Subcutaneous abdominal adipose tissue (tissue), 5 donors: ENCODE measurements around the gene ACKR3.

ENCODE experiments used
- H3K27ac ChIP-seq: one replicate; pipeline ENCODE4 v1.7.0; 2013; ENCODE audit warnings: low read depth, mild to moderate bottlenecking, inconsistent platforms, low read length, moderate library complexity
- H3K27me3 ChIP-seq, 5 donors: one replicate each; pipeline ENCODE4 v1.7.0; 2013; ENCODE audit warnings: low read length in 5 of 5, inconsistent platforms in 1 of 5; ENCODE audit not compliant: control insufficient read depth in 5 of 5, insufficient read depth in 4 of 5
- H3K36me3 ChIP-seq, 5 donors: one replicate each; pipeline ENCODE4 v1.7.0; 2013; ENCODE audit warnings: low read length in 5 of 5; ENCODE audit not compliant: control insufficient read depth in 5 of 5, insufficient read depth in 5 of 5
- H3K4me1 ChIP-seq, 5 donors: one replicate each; pipeline ENCODE4 v1.7.0; 2013; ENCODE audit warnings: low read length in 5 of 5, mild to moderate bottlenecking in 3 of 5, moderate library complexity in 1 of 5; ENCODE audit not compliant: control insufficient read depth in 5 of 5, insufficient read depth in 5 of 5
- H3K4me3 ChIP-seq, 5 donors: one replicate each; pipeline ENCODE4 v1.7.0; 2013; ENCODE audit warnings: low read length in 5 of 5, low read depth in 1 of 5
- H3K9ac ChIP-seq, 5 donors: one replicate each; pipeline ENCODE4 v1.7.0; 2013; ENCODE audit warnings: low read length in 5 of 5, mild to moderate bottlenecking in 4 of 5, moderate library complexity in 3 of 5
- H3K9me3 ChIP-seq, 5 donors: one replicate each; pipeline ENCODE4 v1.7.0; 2013; ENCODE audit warnings: low read length in 5 of 5; ENCODE audit not compliant: control insufficient read depth in 5 of 5
- donor health status: healthy.
- donor health status: healthy.
- donor health status: healthy.
- donor health status: healthy.
- donor health status: healthy.

ACKR3 gene

GRCh38 chr2:236566596-236566995 lies 3.0 kb upstream of the ACKR3 start:
- Histone ChIP-seq H3K4me3 (no peak overlapping the region), H3K4me1 (peaks cover 0 to 47% (median 35%) of the 10 kb centered on the region in 5 donors), H3K27ac (peak overlapping the region; percentile 96), H3K9me3 (no peaks in the 10 kb centered on the region), H3K27me3 (no peaks in the 10 kb centered on the region), H3K36me3 (no peaks in the 10 kb centered on the region), H3K9ac (no peak overlapping the region)

DNA sequence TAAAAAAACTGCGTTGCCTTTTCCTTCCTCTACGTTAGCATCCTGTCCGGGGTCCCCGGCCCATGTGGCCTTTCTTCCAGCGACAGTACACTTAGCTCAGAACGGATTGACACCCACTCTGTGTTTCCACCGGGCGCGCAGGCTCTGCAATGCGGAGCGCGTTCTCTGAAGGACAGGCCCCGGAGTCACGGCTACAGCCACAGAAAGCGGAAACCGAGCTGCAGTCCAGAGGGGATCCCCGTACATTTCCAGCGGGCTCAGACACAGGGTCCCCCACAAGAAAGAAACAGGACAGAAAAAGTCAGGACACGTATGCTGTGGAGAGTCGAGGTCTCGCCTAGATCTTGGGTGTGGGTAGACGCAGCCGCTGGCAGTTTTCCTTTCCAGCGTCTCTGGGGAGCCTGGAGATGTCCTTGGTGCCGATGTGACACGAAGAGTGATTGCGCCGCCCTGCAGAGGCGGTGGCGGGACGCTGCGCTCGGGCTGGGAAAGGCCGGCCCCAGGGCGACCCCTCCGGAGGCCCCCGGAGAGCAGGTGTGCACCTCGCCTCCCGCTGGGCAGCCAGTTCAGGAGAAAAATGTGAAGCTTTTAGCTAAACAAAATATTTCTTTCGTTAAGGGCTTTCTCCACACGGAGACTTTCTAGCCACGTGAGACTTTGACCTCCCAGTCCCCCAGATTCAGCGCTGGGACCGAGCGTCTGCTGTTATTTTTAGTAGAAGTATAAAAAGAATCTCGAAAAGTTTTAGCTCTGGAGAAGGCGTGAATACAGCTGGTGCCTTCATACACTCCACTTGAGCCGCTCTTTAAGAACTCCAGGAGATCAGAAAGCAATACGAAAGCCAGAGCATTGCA lies 1.3 kb upstream of the ACKR3 start:
- Histone ChIP-seq H3K9me3 (no peaks in the 10 kb centered on the region), H3K36me3 (peaks cover 0 to 7% (median 0%) of the 10 kb centered on the region in 5 donors), H3K27me3 (no peaks in the 10 kb centered on the region), H3K4me3 (peak overlapping the region; percentile 47 to 94 (median 68)), H3K4me1 (peaks cover 0 to 62% (median 52%) of the 10 kb centered on the region in 5 donors), H3K27ac (peak overlapping the region; percentile 96), H3K9ac (peak overlapping the region; percentile 65 to 81 (median 72))

- peak overlapping the region; percentile 65 to 81 (median 72) for H3K9ac ChIP-seq
- peaks cover 0 to 11% (median 2%) of the 10 kb centered on the region in 5 donors for H3K36me3 ChIP-seq
- H3K27ac ChIP-seq = peak overlapping the region; percentile 96
- H3K9me3 ChIP-seq = no peaks in the 10 kb centered on the region
- no peaks in the 10 kb centered on the region for H3K27me3 ChIP-seq
- H3K4me3 ChIP-seq = peak overlapping the region; percentile 47 to 94 (median 76)
- H3K4me1 ChIP-seq = peaks cover 0 to 69% (median 58%) of the 10 kb centered on the region in 5 donors
Observed at GRCh38 chr2:236568922-236569572, 578 bp upstream of the ACKR3 start.

- Histone ChIP-seq H3K9me3 (no peaks in the 10 kb centered on the region), H3K27me3 (no peaks in the 10 kb centered on the region), H3K9ac (peak overlapping the region; percentile 2 to 79 (median 63)), H3K4me3 (peak overlapping the region; percentile 47 to 94 (median 76)), H3K27ac (peak overlapping the region; percentile 96), H3K36me3 (peaks cover 0 to 15% (median 2%) of the 10 kb centered on the region in 5 donors), H3K4me1 (peaks cover 0 to 82% (median 67%) of the 10 kb centered on the region in 5 donors)
Observed at GRCh38 chr2:236570081-236570868, 650 bp downstream of the ACKR3 start.

- H3K27ac ChIP-seq = peak overlapping the region; percentile 96
- H3K9me3 ChIP-seq = no peaks in the 10 kb centered on the region
- H3K27me3 ChIP-seq = no peaks in the 10 kb centered on the region
- H3K4me1 ChIP-seq = peaks cover 3 to 90% (median 75%) of the 10 kb centered on the region in 5 donors
- H3K4me3 ChIP-seq = peak overlapping the region; percentile 47 to 94 (median 76)
- H3K36me3 ChIP-seq = peaks cover 0 to 15% (median 2%) of the 10 kb centered on the region in 5 donors
- H3K9ac ChIP-seq = peak overlapping the region; percentile 2 to 79 (median 63)
Observed at GRCh38 chr2:236571145-236571544, 1.5 kb downstream of the ACKR3 start.

- peaks cover 3 to 92% (median 82%) of the 10 kb centered on the region in 5 donors for H3K4me1 ChIP-seq
- peak overlapping the region; percentile 47 to 94 (median 76) for H3K4me3 ChIP-seq
- peak overlapping the region; percentile 40 to 79 (median 65) for H3K9ac ChIP-seq
- H3K27ac ChIP-seq = peak overlapping the region; percentile 96
- H3K36me3 ChIP-seq = peaks cover 0 to 16% (median 2%) of the 10 kb centered on the region in 5 donors
- no peaks in the 10 kb centered on the region for H3K27me3 ChIP-seq
- no peaks in the 10 kb centered on the region for H3K9me3 ChIP-seq
Observed at GRCh38 chr2:236572482-236572881, 2.9 kb downstream of the ACKR3 start.

DNA sequence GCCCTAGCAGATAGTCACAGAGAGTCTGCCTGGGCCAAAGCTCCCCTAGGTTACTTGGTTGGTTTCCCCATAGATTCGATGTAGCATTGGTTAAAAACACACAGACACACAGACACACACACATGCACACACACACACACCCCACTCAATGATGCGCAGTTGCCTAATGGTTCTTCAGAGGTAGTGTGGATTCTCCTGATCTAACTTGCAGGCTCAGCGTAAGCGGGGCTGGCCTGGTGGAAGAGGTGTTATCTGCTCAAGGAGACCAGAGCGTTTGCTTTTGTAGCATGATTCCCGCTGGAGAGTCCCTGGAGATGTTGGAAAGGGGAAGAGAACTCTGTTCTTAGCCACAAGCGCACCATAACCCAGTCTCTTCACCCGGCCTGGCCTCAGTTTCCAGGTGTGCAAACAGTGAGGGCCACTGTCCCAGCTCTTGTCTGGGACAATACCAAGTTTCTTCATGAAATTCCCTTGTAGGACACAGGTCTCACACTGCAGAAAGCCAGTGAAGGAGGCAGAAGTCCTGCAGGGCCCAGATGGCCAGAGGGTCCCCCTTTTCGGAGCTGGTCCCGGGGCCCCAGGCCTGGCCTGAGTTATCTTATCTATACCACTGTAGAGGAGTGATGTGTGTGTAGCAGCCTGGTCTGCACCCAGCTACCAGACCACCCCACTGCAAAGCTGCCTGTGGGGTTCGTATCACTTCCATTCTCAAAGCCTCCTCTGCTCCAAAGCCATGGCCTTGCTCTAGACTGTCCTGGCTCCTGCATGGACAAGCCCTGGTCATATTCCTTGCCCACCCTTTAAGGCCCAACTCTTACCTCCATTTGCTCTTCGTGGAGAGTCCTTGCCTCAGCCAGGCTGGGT lies 3.7 kb downstream of the ACKR3 start:
- H3K4me3 ChIP-seq = peak overlapping the region; percentile 47 to 94 (median 76)
- peak overlapping the region in 4 of 5 donors; percentile 4 to 79 (median 44) for H3K9ac ChIP-seq
- H3K9me3 ChIP-seq = no peaks in the 10 kb centered on the region
- peak overlapping the region; percentile 96 for H3K27ac ChIP-seq
- peaks cover 7 to 95% (median 84%) of the 10 kb centered on the region in 5 donors for H3K4me1 ChIP-seq
- H3K36me3 ChIP-seq = peaks cover 0 to 17% (median 2%) of the 10 kb centered on the region in 5 donors
- H3K27me3 ChIP-seq = no peaks in the 10 kb centered on the region

DNA sequence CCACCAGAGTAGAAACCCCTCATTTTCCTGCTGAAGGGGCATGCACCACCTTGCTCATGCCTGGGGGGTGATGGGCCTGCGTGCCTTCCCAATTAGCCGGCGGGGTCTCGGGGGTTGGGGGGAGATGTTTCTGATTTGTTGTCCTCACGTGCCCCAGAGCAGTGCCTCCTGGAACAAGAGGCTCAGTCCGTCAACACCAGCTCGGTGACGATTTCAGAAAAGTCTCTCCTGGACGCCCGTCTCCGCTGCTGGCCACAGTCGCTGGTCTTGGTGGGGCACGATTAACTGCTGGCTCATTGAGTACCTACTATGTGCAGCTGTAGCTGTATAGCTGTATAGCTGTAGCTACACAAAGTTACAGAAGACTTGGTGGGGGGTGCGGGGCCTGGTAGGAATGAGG lies 4.4 kb downstream of the ACKR3 start:
- H3K4me1 ChIP-seq = peaks cover 7 to 95% (median 79%) of the 10 kb centered on the region in 5 donors
- H3K36me3 ChIP-seq = peaks cover 0 to 17% (median 2%) of the 10 kb centered on the region in 5 donors
- no peaks in the 10 kb centered on the region for H3K27me3 ChIP-seq
- H3K27ac ChIP-seq = peak overlapping the region; percentile 96
- H3K9me3 ChIP-seq = no peaks in the 10 kb centered on the region
- H3K4me3 ChIP-seq = peak overlapping the region; percentile 47 to 94 (median 76)
- H3K9ac ChIP-seq = peak overlapping the region in 1 of 5 donors; percentile 79
